Stimulated activated CD4-positive, alpha-beta T cell treated with anti-CD3 and anti-CD28 coated beads, Interleukin-2, amount 100 ng/mL, for 24 hours (primary cell): ENCODE data around the gene RDH14.

Source experiments
- DNase-seq, 2 donors: peaks; one replicate each; pipeline ENCODE4 v3.0.0-alpha.2; 2020

RDH14 gene, protein sequence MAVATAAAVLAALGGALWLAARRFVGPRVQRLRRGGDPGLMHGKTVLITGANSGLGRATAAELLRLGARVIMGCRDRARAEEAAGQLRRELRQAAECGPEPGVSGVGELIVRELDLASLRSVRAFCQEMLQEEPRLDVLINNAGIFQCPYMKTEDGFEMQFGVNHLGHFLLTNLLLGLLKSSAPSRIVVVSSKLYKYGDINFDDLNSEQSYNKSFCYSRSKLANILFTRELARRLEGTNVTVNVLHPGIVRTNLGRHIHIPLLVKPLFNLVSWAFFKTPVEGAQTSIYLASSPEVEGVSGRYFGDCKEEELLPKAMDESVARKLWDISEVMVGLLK

DNA sequence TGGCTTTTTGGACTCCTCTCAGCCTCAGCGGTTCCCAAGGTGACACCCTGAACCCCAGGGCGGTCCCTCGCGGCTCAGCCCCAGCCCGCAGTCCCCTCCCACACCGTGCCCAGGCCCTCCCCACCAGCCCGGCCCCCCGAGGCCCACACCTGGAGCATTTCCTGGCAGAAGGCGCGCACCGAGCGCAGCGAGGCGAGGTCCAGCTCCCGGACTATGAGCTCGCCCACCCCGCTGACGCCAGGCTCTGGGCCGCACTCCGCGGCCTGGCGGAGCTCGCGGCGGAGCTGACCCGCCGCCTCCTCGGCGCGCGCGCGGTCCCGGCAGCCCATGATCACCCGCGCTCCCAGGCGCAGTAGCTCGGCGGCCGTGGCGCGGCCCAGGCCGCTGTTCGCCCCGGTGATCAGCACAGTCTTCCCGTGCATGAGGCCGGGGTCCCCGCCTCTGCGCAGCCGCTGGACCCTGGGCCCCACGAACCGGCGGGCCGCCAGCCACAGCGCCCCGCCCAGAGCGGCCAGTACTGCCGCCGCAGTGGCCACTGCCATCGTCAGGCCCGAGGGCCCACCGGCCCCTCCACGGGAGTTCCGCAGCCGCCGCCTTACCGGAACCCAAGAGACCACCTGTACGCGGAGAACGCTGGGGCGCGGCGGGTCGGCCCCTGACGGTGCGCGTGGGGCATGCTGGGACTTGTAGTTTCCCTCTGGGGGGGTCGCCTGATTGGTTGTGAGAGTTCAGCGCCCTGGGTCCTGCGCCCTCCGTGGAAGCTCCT, at the start of gene RDH14:
RDH14 (minus strand) TSS at position 623 of the 766 bp plus-strand sequence; CDS start at position 542, 81 bp downstream.
- DNase-seq, result peak; percentile 89 to 91

DNA sequence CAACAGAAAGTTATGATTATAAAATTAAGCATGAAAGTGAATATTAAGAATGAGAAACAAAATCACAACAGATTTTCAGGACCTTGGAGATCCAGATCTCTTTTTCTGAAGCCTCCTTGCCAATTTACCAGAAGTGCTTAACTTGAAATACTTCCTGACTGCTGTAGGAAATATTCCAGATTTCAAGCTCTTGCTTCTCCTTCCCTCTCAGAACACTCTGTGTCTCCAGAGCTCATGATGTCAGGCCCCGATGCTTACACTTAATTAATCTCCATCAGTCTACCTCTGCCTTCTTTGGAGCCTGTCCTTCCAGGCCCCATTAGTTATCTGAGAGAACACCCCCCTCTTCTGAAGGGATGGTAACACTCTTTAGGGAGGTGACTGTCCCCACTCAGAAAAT, 49.6 kb upstream of the RDH14 start:
- DNase-seq, result no peak

DNA sequence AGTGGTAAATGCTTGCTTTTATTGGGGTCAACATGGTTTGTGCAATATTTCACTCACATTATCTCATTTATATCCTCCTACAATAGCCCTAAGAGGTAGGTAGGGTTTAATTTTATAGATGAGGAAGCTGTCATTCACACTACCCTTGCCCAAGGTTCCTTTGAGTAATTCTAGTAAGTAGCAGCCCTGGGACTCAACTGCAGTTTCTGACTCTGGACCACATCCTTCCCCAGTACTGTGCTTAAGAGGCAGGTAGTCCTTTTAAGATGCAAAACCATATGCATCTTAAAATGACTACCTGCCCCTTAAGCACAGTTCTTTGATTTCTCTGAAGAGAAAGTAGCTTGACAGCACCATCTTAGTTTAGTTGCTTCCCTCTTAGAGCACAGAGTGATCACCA, 44.7 kb upstream of the RDH14 start:
- DNase-seq, result no peak

DNA sequence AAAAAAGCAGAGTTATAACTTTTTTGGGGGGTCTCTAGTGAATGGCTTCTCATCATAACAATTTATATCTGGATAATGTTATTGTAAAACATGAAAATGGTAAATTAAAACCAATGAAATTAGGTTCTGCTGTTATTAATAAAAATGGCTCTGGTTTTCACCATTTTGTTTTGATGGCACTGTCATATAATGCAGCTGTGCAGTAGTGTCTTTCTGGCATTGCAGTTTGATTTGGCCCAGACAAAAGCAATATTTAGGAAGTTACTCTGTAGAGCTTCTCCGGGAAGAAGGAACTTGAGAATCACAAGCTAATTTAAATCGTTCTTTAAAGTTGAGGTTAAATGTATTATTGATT, 44.1 kb upstream of the RDH14 start:
- no peak for DNase-seq

DNA sequence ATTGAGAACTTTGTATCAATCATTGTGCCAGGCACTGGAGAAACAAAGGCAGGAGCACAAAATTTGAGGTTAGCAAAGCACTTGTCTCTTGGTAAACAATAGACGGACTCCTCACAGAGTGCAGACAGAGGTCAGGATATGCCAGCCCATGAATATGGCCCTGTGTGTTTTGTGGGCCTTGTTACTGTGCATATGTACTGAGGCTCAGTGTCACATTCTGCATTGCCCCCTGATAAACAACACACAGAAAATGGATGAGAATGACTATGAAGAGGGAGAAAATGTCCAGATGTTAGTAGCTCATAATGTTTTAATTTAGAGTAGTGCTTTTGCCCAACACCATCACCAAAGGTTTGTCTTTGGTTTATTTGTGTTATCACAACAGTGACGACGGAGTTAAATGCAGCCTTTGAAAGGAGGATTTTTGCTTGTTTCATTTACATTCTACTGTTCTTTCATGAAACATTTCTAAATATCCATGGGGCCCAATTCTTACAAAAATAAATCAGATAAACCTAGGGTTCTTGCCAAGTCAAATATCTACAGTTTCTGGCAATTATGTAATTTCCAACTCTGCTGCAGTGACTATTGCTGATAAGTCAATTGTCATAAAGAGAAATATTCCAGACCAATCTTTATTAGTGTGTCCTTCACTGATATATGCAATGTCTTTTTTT, 43.5 kb upstream of the RDH14 start:
- DNase-seq, result no peak

DNA sequence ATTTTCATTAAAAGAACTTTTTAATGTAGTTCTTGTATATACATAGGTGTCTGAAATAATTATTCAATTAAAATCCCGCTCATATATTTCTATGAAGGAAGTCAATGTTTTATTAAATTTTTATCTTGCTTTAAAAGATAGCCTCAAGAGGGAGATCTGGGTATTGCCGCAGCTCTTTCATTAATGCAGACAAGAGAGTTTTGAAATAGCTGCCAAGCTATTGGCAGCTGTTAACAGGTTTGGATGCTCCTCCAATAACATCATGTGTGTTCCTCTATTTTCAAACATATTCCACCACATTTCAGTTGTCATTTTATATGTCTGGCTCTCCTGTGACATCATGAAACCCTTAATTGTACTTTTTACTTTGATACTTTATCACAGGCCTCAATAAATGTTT, 41.8 kb upstream of the RDH14 start:
- DNase-seq, result no peak

DNA sequence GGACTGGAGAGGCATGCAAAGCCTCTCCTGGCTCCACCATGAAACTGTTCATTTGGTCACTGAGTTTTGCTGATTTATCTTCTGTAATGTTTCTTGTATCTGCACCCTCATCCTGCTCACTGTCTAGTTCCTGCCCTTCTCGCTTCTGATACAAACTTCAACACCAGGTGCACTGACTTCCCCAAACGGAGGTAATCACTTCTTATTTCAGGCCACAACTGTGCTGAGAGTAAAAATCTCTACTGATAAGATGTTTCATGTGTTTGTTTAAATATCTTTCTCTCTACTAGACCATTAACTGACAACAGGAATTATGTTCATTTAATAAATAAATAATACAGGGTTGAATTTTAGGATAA, 39.8 kb upstream of the RDH14 start:
- no peak for DNase-seq

DNA sequence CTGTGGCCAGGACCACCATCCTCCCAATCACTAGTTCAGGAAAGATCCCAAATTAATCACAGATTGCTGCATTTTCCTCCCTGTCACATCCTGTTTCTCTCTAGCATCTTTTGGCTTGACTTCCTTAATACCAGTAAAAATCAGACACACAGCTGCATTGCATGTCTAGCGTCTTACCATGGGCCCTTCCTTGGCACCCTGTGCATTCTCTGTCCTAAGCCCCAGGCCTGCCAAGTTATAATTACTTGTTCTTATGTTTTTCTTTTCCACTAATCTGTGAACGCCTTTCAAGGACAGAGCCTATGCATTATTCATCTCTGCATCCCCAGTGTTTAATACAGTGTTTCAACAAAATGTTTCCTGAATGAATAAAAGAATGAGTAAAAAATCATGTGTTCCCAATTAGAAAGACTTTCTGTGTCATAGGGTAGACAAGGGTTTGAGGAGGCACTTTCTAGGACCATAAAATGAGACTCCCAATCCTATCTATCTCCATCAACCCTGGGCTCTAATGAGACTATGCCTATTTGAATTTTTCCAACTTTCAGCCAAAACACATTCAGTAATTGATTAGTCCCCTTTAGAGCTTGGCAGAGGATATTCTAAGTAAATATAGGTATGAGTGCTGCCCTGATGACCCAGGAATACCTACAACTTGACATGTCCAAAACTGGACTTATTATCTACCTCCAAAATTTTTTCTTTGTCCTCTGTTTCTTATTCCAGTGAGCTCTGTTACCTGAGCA, 39.2 kb upstream of the RDH14 start:
- no peak for DNase-seq

DNA sequence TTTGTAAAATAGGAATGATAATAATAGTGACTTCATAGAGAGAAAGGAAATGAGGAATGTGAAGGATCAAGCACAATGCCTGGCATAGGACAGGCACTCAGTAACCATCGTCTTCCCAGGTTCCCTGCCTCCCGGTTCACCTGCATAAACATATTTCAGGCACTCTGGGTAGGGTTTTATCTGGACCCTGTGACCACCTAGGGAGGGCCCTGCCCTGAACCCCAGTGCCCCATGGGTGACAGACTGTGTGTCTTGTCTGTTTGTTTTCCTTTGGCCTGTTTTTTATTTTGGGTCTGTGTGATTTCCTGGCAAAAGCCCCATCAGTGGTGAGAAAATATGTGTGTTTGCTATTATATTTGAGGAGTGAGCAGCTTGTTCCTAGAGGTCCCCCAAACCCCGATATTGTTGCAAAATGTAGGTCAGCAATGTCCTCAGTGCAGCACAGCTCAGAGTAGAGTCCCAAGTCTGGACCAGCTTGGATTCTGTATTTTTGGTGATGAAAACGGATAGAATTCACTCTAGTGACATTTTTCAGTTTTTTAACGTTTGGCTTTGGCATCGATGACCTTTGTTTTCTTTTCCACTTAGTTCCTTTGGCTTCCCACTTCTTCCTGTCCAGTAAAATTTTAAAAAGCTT, 38.5 kb upstream of the RDH14 start:
- no peak for DNase-seq

DNA sequence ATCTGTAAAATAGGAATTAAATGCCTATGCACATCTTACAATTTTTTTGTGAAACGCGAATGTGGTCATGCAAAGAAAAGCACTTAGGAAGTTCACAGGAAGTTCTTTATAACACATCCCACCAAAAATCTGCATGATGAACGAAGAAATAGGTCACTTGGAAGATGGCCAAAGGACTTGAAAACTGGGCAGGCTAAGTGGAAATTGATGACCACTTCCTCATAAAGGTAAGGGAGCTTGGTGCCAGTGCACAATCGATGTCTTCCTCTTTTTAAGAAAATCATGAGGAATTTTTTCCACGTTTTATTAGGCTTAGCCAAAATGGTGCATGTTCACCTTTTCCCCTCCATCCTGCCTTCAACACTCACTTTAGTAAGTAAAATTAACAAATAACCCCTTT, 37.2 kb upstream of the RDH14 start:
- no peak for DNase-seq

DNA sequence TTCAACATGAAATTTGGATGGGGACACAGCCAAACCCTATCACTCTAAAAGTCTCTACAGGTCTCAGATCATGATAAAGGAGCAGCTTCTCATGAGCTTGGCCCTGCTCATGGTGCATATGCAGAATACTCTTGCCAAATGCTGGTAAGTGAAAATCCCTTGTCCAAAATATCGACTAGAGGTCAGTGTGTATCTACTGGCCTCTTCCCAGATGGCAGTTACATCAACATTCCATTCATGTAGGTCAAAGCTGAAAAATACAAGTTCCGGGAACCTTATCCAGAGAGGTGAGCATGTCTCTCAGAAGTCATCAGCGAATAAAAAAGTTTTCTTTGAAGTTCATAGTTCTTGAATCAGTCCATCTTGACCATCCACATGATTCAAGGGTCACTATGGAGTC, 36.5 kb upstream of the RDH14 start:
- DNase-seq, result no peak

DNA sequence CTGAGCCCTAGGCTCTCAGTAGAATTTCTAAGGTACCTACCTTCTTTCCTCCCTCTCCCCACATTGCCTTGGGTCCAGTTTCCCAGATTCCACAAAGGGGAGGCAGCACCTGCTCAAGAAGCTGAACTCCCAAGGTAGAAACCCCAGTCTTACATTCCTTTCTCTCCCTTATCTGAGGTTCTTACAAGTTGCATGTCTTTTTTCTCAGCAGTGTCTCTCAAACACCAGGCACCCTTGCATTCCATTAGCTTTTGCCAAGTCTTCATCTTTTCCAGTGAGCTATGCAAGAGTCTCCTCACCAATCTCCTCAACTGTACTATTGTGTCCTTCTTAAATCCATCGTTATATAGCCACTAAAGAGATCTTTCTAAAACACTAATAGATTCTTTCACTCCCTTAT, 33.0 kb upstream of the RDH14 start:
- no peak for DNase-seq

DNA sequence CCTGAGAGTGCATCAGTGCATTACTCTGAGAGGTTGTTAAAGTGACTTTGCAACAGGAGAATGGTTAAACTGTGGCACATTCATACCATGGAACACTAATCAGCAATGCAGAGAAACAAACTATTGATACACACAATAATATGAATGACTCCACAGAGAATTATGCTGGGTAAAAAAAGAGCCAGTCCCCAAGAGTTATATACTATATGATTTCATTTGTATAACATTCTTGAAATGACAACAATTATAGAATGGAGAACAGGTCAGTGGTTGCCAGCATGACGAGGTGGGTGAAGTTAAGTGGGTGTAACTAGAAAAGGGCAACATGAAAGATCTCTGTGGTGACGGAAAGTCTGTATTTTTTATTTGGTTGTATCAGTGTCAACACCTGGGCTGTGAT, 31.9 kb upstream of the RDH14 start:
- no peak for DNase-seq

DNA sequence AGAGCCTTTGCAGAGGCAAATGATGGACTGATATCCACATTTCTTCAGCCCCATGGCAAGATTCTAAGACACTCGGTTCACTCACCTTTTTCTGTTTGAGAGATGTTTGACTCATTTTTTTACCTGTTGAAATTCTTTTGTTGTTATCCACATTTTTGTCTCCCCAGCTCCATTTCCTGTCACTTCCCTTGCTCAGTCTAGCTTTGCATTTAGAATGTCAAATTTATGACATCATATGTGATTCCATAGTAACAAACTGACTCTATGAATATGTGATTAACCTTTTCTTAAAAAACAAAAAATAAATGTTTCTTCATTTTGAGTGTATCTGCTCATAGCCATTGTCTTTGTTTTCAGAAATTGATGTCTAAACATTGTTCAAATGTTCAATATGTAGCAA, 28.9 kb upstream of the RDH14 start, which contains the start of gene NT5C1B:
NT5C1B (minus strand) TSS at position 216 of the 400 bp plus-strand sequence; CDS start at position 115, 101 bp downstream.
- no peak for DNase-seq

DNA sequence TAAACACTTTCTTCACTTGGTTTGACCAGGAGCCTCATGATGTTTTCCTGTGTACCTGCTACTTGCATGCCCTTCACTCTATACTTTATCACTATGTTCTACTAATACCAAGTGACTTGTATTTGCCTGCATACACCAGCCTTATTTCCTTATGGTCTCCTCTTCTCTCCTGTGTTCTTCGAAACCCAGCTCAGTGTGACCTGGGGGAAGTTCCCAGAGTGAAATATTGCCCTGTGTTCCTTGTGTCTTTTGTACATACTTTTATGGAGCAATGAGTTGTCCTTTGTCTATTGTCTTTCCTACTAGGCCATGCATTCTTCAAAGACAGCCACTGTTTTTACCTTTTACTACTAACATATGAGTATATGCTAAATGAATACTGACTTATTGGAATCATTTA, 28.3 kb upstream of the RDH14 start:
- no peak for DNase-seq

DNA sequence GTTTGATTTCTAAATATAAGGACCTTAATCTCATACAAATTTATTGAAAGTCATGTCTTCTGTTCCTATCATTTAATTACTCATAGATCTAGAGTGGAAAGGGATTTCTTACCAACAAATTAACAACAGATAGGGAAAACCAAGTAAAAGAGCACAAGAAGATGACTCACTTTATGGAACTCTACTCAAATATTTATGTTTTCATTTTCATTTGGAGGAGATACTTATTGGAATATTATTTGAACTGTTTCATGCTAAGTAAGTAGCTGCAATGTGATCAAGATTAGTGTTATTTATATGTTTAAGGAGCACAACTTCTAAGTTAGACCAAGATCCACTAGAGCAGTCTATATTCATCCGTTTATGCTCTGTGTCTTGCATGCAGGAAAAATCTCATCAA, 27.6 kb upstream of the RDH14 start:
- no peak for DNase-seq

DNA sequence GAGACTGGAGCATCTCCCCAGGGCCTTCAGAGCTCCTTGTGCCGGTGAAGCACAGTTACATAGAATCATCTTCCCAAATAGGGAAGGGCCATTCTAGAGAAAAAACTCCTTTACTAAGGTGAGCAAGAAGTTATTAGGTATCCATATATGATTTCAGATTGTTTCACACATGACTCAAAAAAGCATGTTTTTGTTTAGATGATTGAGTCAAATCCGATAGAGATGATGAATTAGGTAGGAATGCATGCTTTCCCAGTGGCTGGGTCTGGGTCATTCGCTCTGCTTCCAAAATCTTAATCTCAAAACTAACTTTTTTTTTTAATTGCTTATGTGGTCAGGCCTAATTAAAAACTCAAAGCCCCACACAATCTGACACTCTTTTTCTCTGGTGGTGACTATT, 25.1 kb upstream of the RDH14 start:
- no peak for DNase-seq

DNA sequence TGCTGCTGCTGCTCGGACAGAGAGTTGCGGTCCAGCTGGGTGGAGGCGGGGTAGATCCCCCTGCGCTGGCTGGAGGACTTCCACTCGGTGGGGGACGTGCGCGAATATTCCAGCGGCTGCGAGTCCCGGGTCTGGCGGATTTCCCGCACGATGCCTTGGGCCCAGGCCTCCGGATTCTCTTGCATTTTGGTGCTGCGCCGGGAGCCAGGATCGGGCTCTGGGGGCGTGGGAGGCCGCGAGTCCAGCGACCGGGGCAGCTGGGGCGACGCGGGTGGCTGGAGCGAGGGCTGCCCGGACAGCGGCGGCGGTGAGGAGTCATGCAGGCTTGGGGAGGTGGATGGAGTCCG, 24.1 kb upstream of the RDH14 start:
- no peak for DNase-seq

DNA sequence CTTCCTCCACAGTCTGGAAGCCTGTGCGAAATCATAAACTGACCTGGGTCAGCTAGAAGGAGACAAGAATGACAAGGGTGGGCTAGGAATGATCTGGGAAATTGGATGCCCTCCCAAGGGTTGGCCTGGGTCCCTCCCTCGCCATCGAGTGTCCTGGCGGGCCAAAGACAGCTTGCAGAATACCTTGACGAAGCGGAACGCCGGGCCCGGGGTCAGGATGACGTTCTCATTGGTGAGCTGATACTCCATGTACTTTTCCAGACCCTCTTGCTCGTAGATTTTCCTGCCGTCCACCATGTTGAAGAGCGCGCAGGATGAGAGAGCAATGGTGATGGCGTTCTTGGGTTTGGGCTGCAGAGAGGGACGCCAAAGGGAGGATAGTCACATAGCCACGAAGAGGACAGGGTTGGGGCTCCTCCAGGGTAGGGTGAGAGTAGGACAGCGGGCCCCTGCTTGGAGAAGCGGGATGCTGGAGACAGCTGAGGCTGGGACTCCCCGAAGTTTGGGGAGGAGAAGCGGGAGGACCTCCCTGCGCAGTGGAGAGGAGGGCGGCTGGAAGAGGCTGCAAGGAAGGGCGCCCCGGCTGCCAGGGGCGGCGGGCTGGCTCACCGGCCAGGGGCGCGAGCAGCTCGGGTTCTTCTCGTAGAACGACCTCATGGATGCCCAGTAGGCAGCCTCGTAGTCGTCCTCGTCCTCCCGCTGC, 23.6 kb upstream of the RDH14 start:
- DNase-seq, result no peak

DNA sequence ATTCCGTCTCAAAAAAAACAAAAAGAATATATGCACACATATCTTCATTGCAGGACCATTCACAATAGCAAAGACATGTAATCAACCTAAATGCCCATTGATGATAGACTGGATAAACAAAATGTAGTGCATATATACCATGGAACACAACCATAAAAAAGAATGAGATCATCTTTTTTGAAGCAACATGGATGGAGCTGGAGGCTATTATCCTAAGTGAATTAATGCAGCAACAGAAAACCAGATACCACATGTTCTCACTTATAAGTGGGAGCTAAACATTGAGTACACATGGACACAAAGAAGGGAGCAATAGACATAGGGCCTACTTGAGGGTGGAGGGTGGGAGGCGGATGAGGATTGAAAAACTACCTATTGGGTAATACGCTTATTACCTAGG, 20.2 kb upstream of the RDH14 start:
- no peak for DNase-seq

DNA sequence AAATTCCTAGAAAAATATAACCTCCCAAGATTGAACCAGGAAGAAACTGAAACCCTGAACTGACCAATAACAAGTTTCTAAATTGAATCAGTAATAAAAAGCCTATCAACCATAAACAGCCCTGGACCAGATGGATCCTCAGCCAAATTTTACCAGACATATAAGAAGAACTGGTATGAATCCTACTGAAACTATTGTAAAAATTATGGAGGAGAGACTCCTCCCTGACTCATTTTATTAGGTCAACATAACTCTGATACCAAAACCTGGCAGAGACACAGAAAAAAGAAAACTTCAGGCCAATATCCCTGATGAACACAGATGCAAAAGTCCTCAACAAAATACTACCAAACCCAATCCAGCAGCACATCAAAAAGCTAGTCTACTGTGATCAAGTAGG, 17.6 kb upstream of the RDH14 start:
- DNase-seq, result no peak

DNA sequence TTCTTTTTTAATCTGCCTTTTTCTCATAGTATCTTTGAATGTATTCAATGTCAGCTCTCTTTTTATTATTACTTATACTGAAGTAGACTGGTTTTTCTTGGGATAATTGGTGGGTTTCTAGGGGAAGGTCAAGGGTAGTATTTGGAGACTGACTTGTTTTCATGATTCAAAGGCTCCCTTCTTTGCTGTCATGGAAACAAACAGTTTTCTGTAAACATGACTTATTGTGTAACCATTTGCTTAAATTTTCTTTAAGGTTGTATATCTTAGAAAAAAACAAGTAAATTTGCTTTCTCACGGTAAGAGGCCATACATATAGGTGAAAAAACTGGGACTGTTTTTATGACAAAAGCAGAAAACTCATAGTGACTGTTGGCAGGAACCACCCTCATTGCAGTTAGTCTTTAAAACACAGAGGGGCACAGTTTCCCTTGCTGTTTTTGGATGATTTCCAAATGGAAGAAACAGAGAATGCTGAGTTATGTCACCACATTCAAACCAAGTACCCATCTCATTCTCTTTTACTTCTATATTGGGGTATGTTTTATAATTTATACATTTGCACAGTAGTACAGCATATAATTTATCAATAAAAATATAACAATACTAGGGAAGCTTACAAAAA, 5.8 kb upstream of the RDH14 start:
- no peak for DNase-seq
